ENCODE data around the gene DOCK8. TPM values are rescaled to one million over a fixed set of nuclear protein-coding genes. Genes with fewer than 3 reads are reported as not detected.

The DOCK8 gene
- polyA plus RNA-seq, 1 donor (not counting 4 experiments of a cell fraction or from before 2014, with no cell fraction given), result 1.5 TPM

- Histone ChIP-seq H3K9me3 (ENCODE audit: control insufficient read depth, low read depth, low read length) (no peaks in the 10 kb centered on the region), H2AFZ (ENCODE audit: control insufficient read depth, low read length) (no peak overlapping the region), H3K36me3 (ENCODE audit: control insufficient read depth in 2 of 2, extremely low read depth in 1 of 2, insufficient read depth in 2 of 2, low read length in 2 of 2) (no peaks in the 10 kb centered on the region), H3K4me3 (ENCODE audit: control insufficient read depth in 2 of 3, extremely low read depth in 1 of 3, insufficient read depth in 2 of 3, low read depth in 1 of 3, low read length in 3 of 3) (no peak overlapping the region), H3K9ac (ENCODE audit: control insufficient read depth, extremely low read depth, insufficient read depth, low read length) (no peak overlapping the region), H3K27ac (ENCODE audit: control insufficient read depth, insufficient read depth, low read length) (no peak overlapping the region), H3K27me3 (ENCODE audit: control insufficient read depth, extremely low read depth, insufficient read depth, low read length) (no peaks in the 10 kb centered on the region), H3K9me1 (ENCODE audit: control insufficient read depth, extremely low read depth, insufficient read depth, low read length) (no peaks in the 10 kb centered on the region), H3K4me2 (ENCODE audit: control insufficient read depth, extremely low read depth, insufficient read depth, low read depth, low read length) (no peak overlapping the region), H3K79me2 (ENCODE audit: control insufficient read depth, insufficient read depth, low read length) (no peaks in the 10 kb centered on the region), H4K20me1 (ENCODE audit: control insufficient read depth, extremely low read depth, insufficient read depth, low read length) (no peaks in the 10 kb centered on the region), H3K4me1 (ENCODE audit: control insufficient read depth, extremely low read depth, insufficient read depth, low read length) (no peaks in the 10 kb centered on the region)
- no peak for TF ChIP-seq CTCF (optimal IDR thresholded peaks at IDR 0.05 in 1 of 3, IDR thresholded peaks at IDR 0.05 in 1 of 3, conservative IDR thresholded peaks at IDR 0.05 in 1 of 3; ENCODE audit: extremely low read depth in 1 of 3, insufficient read depth in 2 of 3, low read length in 3 of 3)
- TF ChIP-seq EZH2 (IDR thresholded peaks at IDR 0.05; ENCODE audit: low read length), result no peak
- dilution Hi-C loops (cut with MboI; ENCODE audit: extremely low pct_ligation_motif_present, low sequenced_read_pairs), result no loop called here
- no peak for FAIRE-seq
- no peak for DNase-seq (ENCODE audit: low read depth, low spot score)
Observed at GRCh38 chr9:336039-336438, 121.4 kb downstream of the DOCK8 start.

- Histone ChIP-seq H3K9me1 (ENCODE audit: control insufficient read depth, extremely low read depth, insufficient read depth, low read length) (no peaks in the 10 kb centered on the region), H3K9me3 (ENCODE audit: control insufficient read depth, low read depth, low read length) (no peaks in the 10 kb centered on the region), H3K79me2 (ENCODE audit: control insufficient read depth, insufficient read depth, low read length) (no peaks in the 10 kb centered on the region), H3K27me3 (ENCODE audit: control insufficient read depth, extremely low read depth, insufficient read depth, low read length) (no peaks in the 10 kb centered on the region), H3K4me1 (ENCODE audit: control insufficient read depth, extremely low read depth, insufficient read depth, low read length) (no peaks in the 10 kb centered on the region), H3K9ac (ENCODE audit: control insufficient read depth, extremely low read depth, insufficient read depth, low read length) (no peak overlapping the region), H4K20me1 (ENCODE audit: control insufficient read depth, extremely low read depth, insufficient read depth, low read length) (no peaks in the 10 kb centered on the region), H3K27ac (ENCODE audit: control insufficient read depth, insufficient read depth, low read length) (no peak overlapping the region), H2AFZ (ENCODE audit: control insufficient read depth, low read length) (no peak overlapping the region), H3K4me2 (ENCODE audit: control insufficient read depth, extremely low read depth, insufficient read depth, low read depth, low read length) (no peak overlapping the region), H3K36me3 (ENCODE audit: control insufficient read depth in 2 of 2, extremely low read depth in 1 of 2, insufficient read depth in 2 of 2, low read length in 2 of 2) (no peaks in the 10 kb centered on the region), H3K4me3 (ENCODE audit: control insufficient read depth in 2 of 3, extremely low read depth in 1 of 3, insufficient read depth in 2 of 3, low read depth in 1 of 3, low read length in 3 of 3) (no peak overlapping the region)
- TF ChIP-seq EZH2 (IDR thresholded peaks at IDR 0.05; ENCODE audit: low read length), result no peak
- TF ChIP-seq CTCF (optimal IDR thresholded peaks at IDR 0.05 in 1 of 3, IDR thresholded peaks at IDR 0.05 in 1 of 3, conservative IDR thresholded peaks at IDR 0.05 in 1 of 3; ENCODE audit: extremely low read depth in 1 of 3, insufficient read depth in 2 of 3, low read length in 3 of 3), result no peak
- dilution Hi-C loops (cut with MboI; ENCODE audit: extremely low pct_ligation_motif_present, low sequenced_read_pairs), result no loop called here
- DNase-seq (ENCODE audit: low read depth, low spot score) (no peak), FAIRE-seq (no peak)
Observed at GRCh38 chr9:338602-339001, 123.9 kb downstream of the DOCK8 start.
